HCT116 (cell line): ENCODE data around the gene PREPL. TPM values are rescaled to one million over a fixed set of nuclear protein-coding genes. Genes with fewer than 3 reads are reported as not detected.

Experiments used
- ATAC-seq: fragments of 200-7000 bp; cut with Tn5 transposase; 2 replicates; pipeline ENCODE4 v1.9.1; 2020; ENCODE audit warnings: mild to moderate bottlenecking, moderate library complexity
- BruUV-seq: library from RNA; stranded (reverse); fragments of 400-500 nt; replicated peaks from 2 replicates; lab custom pipeline; 2021; lab: Mats Ljungman, UMichigan
- CTCF ChIA-PET: fragments of 300-600 bp; sonication (Branson Sonifier 250); formaldehyde crosslinking; loops from one replicate; lab custom pipeline; 2021; ENCODE audit warnings: antibody characterized with exemption; lab: Charles Lee
- POLR2A ChIA-PET: fragments of 300-600, 350-600 bp; sonication (Branson Sonifier 250); formaldehyde crosslinking; loops from one replicate; lab custom pipeline; 2021; ENCODE audit warnings: antibody characterized with exemption; lab: Charles Lee
- RAD21 ChIA-PET, 2 experiments: fragments of 300-600 bp; sonication (Branson Sonifier 250); formaldehyde crosslinking; loops; one replicate each; lab custom pipeline; 2023; ENCODE audit warnings: low total read pairs in 2 of 2; ENCODE audit not compliant: uncharacterized antibody in 2 of 2, unreplicated experiment in 2 of 2, low non-redundant PET in 1 of 2; lab: Charles Lee
- DNase-seq: peaks from one replicate; pipeline ENCODE4 v3.0.0-alpha.2; 2010; ENCODE audit warnings: low read depth, low spot score
- H2AFZ ChIP-seq: fragments of 200-600 bp; shearing (Covaris generic), sonication (generic); 2 replicates; pipeline ENCODE4 v1.6.1; 2017; ENCODE audit warnings: low read depth, mixed run types, mixed read lengths, antibody characterized with exemption, low read length; ENCODE audit not compliant: poor library complexity, severe bottlenecking
- H3K27ac ChIP-seq: 2 replicates; pipeline ENCODE4 v1.5.1; 2012; ENCODE audit warnings: low read depth, low read length
- H3K27me3 ChIP-seq: fragments of 200-600 bp; sonication (generic); 2 replicates; pipeline ENCODE4 v1.6.1; 2016; ENCODE audit warnings: mixed run types, low read length, mixed read lengths; ENCODE audit not compliant: insufficient read depth
- H3K36me3 ChIP-seq, 2 experiments: fragments of 200-500 bp in 1 of 2; fragments of 200-600 bp in 1 of 2; sonication (Bioruptor generic) in 1 of 2; sonication (generic) in 1 of 2; 2 replicates each; pipeline versions ENCODE4 v1.5.1 to v1.6.1; 2014 to 2016; ENCODE audit warnings: low read length in 2 of 2, inconsistent platforms in 1 of 2, mixed read lengths in 1 of 2, mixed run types in 1 of 2; ENCODE audit not compliant: insufficient read depth in 2 of 2, control insufficient read depth in 1 of 2
- H3K4me1 ChIP-seq, 2 experiments: fragments of 200-600 bp in 1 of 2; sonication (generic) in 1 of 2; 2 replicates each; pipeline versions ENCODE4 v1.5.1 to v1.6.1; 2012 to 2017; ENCODE audit warnings: low read length in 2 of 2, inconsistent platforms in 1 of 2, mild to moderate bottlenecking in 1 of 2, mixed read lengths in 1 of 2, mixed run types in 1 of 2, moderate library complexity in 1 of 2; ENCODE audit not compliant: insufficient read depth in 2 of 2, control insufficient read depth in 1 of 2
- H3K4me2 ChIP-seq: fragments of 200-600 bp; sonication (generic); 2 replicates; pipeline ENCODE4 v1.6.1; 2017; ENCODE audit warnings: mixed run types, low read length, mixed read lengths
- H3K4me3 ChIP-seq, 2 experiments: fragments of 200-600 bp in 1 of 2; sonication (generic) in 1 of 2; replicated peaks in 1 of 2; 2 replicates each; pipeline ENCODE4 v1.5.1; 2011 to 2016; ENCODE audit warnings: low read length in 2 of 2, control low read depth in 1 of 2, low read depth in 1 of 2, mild to moderate bottlenecking in 1 of 2, mixed read lengths in 1 of 2, mixed run types in 1 of 2
- H3K79me2 ChIP-seq: fragments of 200-600 bp; sonication (generic); 2 replicates; pipeline ENCODE4 v1.6.1; 2017; ENCODE audit warnings: mild to moderate bottlenecking, mixed run types, low read length, moderate library complexity, mixed read lengths; ENCODE audit not compliant: insufficient read depth
- H3K9ac ChIP-seq: fragments of 200-600 bp; sonication (generic); 2 replicates; pipeline ENCODE4 v1.6.1; 2016; ENCODE audit warnings: low read length, mixed read lengths
- H3K9me2 ChIP-seq: fragments of 200-600 bp; sonication (generic), shearing (Covaris generic); 2 replicates; pipeline ENCODE4 v1.6.1; 2017; ENCODE audit warnings: mixed run types, mild to moderate bottlenecking, moderate library complexity; ENCODE audit not compliant: insufficient read depth
- H3K9me3 ChIP-seq, 2 experiments: fragments of 200-500 bp in 1 of 2; fragments of 200-600 bp in 1 of 2; sonication (Bioruptor generic) in 1 of 2; sonication (generic) in 1 of 2; 2 replicates each; pipeline ENCODE4 v1.6.1; 2014 to 2017; ENCODE audit warnings: low read length in 2 of 2, mixed read lengths in 2 of 2, inconsistent platforms in 1 of 2, low read depth in 1 of 2, mild to moderate bottlenecking in 1 of 2, mixed run types in 1 of 2, moderate library complexity in 1 of 2; ENCODE audit not compliant: control insufficient read depth in 1 of 2, insufficient read depth in 1 of 2
- H4K20me1 ChIP-seq: fragments of 200-600 bp; sonication (generic), shearing (Covaris generic); 2 replicates; pipeline ENCODE4 v1.6.1; 2017; ENCODE audit warnings: mixed run types, mild to moderate bottlenecking, moderate library complexity; ENCODE audit not compliant: insufficient read depth
- CEBPB ChIP-seq: IDR thresholded peaks from 2 replicates; pipeline ENCODE4 v1.6.1; 2012; ENCODE audit warnings: low read depth
- EGR1 ChIP-seq: IDR thresholded peaks from 2 replicates; pipeline ENCODE4 v1.6.1; 2012; ENCODE audit warnings: low read depth
- EZH2phosphoT487 ChIP-seq: fragments of 200-600 bp; IDR thresholded peaks from 2 replicates; pipeline ENCODE4 v1.6.1; 2018; ENCODE audit warnings: antibody characterized with exemption, borderline replicate concordance
- TCF7L2 ChIP-seq: IDR thresholded peaks from 2 replicates; pipeline ENCODE4 v1.7.0; 2011; ENCODE audit warnings: borderline replicate concordance, inconsistent platforms; ENCODE audit not compliant: insufficient read depth, insufficient read length; ENCODE audit errors: extremely low read depth
- YY1 ChIP-seq: IDR thresholded peaks from 2 replicates; pipeline ENCODE4 v1.6.1; 2011; ENCODE audit warnings: low read length, low read depth, moderate library complexity, mild to moderate bottlenecking; ENCODE audit not compliant: insufficient replicate concordance; ENCODE audit errors: extremely low read depth
- ZBTB33 ChIP-seq: IDR thresholded peaks from 2 replicates; pipeline ENCODE4 v1.6.1; 2011; ENCODE audit warnings: mild to moderate bottlenecking, low read length, moderate library complexity; ENCODE audit not compliant: insufficient replicate concordance; ENCODE audit errors: extremely low read depth
- ZFX ChIP-seq: fragments of 450-650 bp; IDR thresholded peaks from 2 replicates; pipeline ENCODE4 v1.6.1; 2017
- ZNF274 ChIP-seq: fragments of 200-500 bp; sonication (Bioruptor generic); IDR thresholded peaks from 2 replicates; pipeline ENCODE4 v1.6.1; 2014; ENCODE audit warnings: mild to moderate bottlenecking, low read depth, low read length, inconsistent platforms
- intact Hi-C: fragments of 100-400 bp; cut with micrococcal nuclease; formaldehyde crosslinking; loops from 2 replicates; pipeline ENCODE4 v1.10.0; 2022
- total RNA-seq: library from RNA; stranded (reverse); gene quantifications from one replicate; pipeline ENCODE4 v1.2.1, GENCODE V29; 2021; ENCODE audit not compliant: unreplicated experiment

PREPL gene
- total RNA-seq, 1 experiment from 2014 or later, result 31.1 TPM

GRCh38 chr2:44269831-44270230 lies 91.5 kb downstream of the PREPL start:
- RAD21 ChIA-PET, result no interaction called here
- CTCF ChIA-PET, result no interaction called here
- ATAC-seq, result no peak

More at GRCh38 chr2:44269831-44270230, 91.5 kb downstream of the PREPL start:
- H3K4me3 ChIP-seq, result no peak overlapping the region
- no peaks in the 10 kb centered on the region for H3K79me2 ChIP-seq
- H3K36me3 ChIP-seq, result no peaks in the 10 kb centered on the region
- intact Hi-C loops, result no loop called here
- H3K9me3 ChIP-seq, result no peaks in the 10 kb centered on the region
- POLR2A ChIA-PET, result no interaction called here
- no peak for DNase-seq
- no peaks in the 10 kb centered on the region for H3K9me2 ChIP-seq
- H3K4me1 ChIP-seq, result no peaks in the 10 kb centered on the region
- no peak overlapping the region for H2AFZ ChIP-seq
- BruUV-seq, result no TSS peak
- H4K20me1 ChIP-seq, result no peaks in the 10 kb centered on the region
- TF ChIP-seq TCF7L2, result no peak
- TF ChIP-seq ZBTB33, result no peak
- no peak for TF ChIP-seq ZFX
- no peak for TF ChIP-seq CEBPB
- TF ChIP-seq ZNF274, result no peak
- no peak for TF ChIP-seq EGR1
- no peak for TF ChIP-seq EZH2phosphoT487
- no peak for TF ChIP-seq YY1
- no peak overlapping the region for H3K4me2 ChIP-seq
- no peak overlapping the region for H3K9ac ChIP-seq
- H3K27ac ChIP-seq, result no peak overlapping the region
- H3K27me3 ChIP-seq, result no peaks in the 10 kb centered on the region
